Measurements from ENCODE around the gene ZSWIM9.

ZSWIM9 gene

DNA sequence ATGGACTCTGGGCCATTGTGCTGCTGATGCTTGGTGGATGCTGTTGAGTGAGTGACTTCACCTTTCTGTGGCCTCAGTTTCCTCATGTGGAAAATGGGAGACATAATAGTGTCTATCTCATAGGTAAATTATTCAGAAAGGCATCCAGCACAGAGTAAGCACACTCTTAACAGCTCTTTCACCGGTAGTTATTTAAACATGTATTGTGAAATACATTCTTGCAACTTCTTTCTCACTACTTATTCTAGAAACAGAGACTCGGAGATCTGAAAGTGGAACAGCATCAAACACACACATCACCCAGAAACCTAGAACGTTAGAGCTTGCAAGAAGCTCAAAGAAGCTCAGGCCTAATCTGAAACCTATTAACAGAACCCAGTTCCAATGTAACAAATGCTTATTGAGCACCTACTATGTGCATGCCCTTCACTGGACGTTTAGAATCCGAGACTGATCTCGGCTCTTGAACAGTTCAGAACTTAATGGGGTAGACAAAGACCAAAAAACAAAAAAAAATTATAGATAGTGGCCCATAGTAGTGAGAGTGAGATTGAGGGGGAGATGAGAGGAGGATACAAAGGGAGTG, 4.1 kb downstream of the ZSWIM9 start:
- no peak overlapping the region for H3K4me2 ChIP-seq (ENCODE audit: low read depth, low read length, poor library complexity, severe bottlenecking)
- H4K20me1 ChIP-seq (ENCODE audit: low read depth, low read length) = no peaks in the 10 kb centered on the region
- no peaks in the 10 kb centered on the region for H3K9me3 ChIP-seq (ENCODE audit: insufficient read depth, low read length)
- H3K36me3 ChIP-seq (ENCODE audit: low read length) = no peaks in the 10 kb centered on the region
- H3F3A ChIP-seq (ENCODE audit: insufficient read depth) = peaks cover 3% of the 10 kb centered on the region; the same call in 1 of the 2 replicates
- H3K27me3 ChIP-seq (ENCODE audit: low read length) = no peaks in the 10 kb centered on the region
- H2AFZ ChIP-seq (ENCODE audit: low read depth, low read length, severe bottlenecking) = no peak overlapping the region
- H3K79me2 ChIP-seq (ENCODE audit: insufficient read depth, low read length) = peaks cover under 1% of the 10 kb centered on the region
- H3K27ac ChIP-seq (ENCODE audit: low read depth, low read length) = no peak overlapping the region
- no peaks in the 10 kb centered on the region for H3K9me2 ChIP-seq (replicated peaks; ENCODE audit: insufficient read depth, low read length)
- H3K4me3 ChIP-seq (ENCODE audit: insufficient read depth, low read length, poor library complexity, severe bottlenecking) = no peak overlapping the region
- TF ChIP-seq, protein P1, sequence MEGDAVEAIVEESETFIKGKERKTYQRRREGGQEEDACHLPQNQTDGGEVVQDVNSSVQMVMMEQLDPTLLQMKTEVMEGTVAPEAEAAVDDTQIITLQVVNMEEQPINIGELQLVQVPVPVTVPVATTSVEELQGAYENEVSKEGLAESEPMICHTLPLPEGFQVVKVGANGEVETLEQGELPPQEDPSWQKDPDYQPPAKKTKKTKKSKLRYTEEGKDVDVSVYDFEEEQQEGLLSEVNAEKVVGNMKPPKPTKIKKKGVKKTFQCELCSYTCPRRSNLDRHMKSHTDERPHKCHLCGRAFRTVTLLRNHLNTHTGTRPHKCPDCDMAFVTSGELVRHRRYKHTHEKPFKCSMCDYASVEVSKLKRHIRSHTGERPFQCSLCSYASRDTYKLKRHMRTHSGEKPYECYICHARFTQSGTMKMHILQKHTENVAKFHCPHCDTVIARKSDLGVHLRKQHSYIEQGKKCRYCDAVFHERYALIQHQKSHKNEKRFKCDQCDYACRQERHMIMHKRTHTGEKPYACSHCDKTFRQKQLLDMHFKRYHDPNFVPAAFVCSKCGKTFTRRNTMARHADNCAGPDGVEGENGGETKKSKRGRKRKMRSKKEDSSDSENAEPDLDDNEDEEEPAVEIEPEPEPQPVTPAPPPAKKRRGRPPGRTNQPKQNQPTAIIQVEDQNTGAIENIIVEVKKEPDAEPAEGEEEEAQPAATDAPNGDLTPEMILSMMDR (IDR thresholded peaks at IDR 0.05; ENCODE audit: insufficient read depth, low read length, poor library complexity, severe bottlenecking) = no peak
- TF ChIP-seq EZH2phosphoT487 (conservative IDR thresholded peaks at IDR 0.05; ENCODE audit: low read length) = no peak
- no peak overlapping the region for H3K9ac ChIP-seq (ENCODE audit: low read length)

DNA sequence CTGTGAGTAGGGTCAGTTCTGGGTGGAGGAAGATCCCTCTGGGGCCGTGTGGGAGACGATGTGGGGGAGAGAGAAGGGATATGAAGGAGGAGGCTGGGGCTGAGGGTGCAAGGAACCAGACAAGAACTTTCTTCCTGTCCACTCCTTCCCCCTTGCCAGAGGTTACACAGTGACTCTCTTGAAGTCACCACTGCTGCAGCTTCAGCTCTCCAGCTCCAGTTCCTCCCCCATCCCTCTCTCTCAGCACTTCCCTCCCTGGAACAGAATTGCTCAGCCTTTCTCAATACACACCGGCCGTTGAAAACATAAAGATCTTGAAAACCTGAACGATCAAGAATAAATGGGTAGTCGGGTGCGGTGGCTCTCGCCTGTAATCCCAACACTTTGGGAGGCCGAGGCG, 5.1 kb downstream of the ZSWIM9 start:
- TF ChIP-seq, protein P1 (IDR thresholded peaks at IDR 0.05; ENCODE audit: insufficient read depth, low read length, poor library complexity, severe bottlenecking) = no peak
- TF ChIP-seq EZH2phosphoT487 (conservative IDR thresholded peaks at IDR 0.05; ENCODE audit: low read length) = no peak

DNA sequence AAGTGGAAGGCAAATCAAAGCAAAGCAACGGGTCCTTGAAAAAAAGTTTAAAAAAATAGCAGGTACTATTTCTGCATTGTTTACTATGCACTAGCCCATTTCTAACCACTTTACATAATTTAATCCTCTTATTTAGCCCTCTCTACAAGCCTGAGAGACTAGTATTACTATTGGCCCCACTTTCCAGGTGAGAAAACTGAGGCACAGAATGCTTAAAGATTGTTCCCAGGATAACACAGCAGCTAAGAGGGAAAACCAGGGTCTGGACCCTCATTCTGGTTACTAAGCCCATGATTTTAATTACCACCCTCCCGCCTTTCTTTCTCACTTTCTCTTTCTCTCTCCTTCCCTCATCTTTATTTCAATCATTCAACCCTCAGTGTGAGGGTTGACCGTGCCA, 5.7 kb downstream of the ZSWIM9 start:
- no peak overlapping the region for H3K27ac ChIP-seq (ENCODE audit: low read depth, low read length)
- peaks cover 3% of the 10 kb centered on the region; the same call in 1 of the 2 replicates for H3K9me3 ChIP-seq (ENCODE audit: insufficient read depth, low read length)
- H3K4me3 ChIP-seq (ENCODE audit: insufficient read depth, low read length, poor library complexity, severe bottlenecking) = no peak overlapping the region
- TF ChIP-seq EZH2phosphoT487 (conservative IDR thresholded peaks at IDR 0.05; ENCODE audit: low read length) = no peak
- TF ChIP-seq, protein P1 (IDR thresholded peaks at IDR 0.05; ENCODE audit: insufficient read depth, low read length, poor library complexity, severe bottlenecking) = no peak
- H4K20me1 ChIP-seq (ENCODE audit: low read depth, low read length) = no peaks in the 10 kb centered on the region
- H3K79me2 ChIP-seq (ENCODE audit: insufficient read depth, low read length) = no peaks in the 10 kb centered on the region
- H2AFZ ChIP-seq (ENCODE audit: low read depth, low read length, severe bottlenecking) = no peak overlapping the region
- H3K9ac ChIP-seq (ENCODE audit: low read length) = no peak overlapping the region
- no peak overlapping the region for H3K4me2 ChIP-seq (ENCODE audit: low read depth, low read length, poor library complexity, severe bottlenecking)
- H3K27me3 ChIP-seq (ENCODE audit: low read length) = no peaks in the 10 kb centered on the region
- H3F3A ChIP-seq (ENCODE audit: insufficient read depth) = peaks cover 3% of the 10 kb centered on the region; the same call in 1 of the 2 replicates
- H3K9me2 ChIP-seq (replicated peaks; ENCODE audit: insufficient read depth, low read length) = no peaks in the 10 kb centered on the region
- peaks cover 3% of the 10 kb centered on the region; the same call in 1 of the 2 replicates for H3K36me3 ChIP-seq (ENCODE audit: low read length)

More for the DNA sequence above, 5.1 kb downstream of the ZSWIM9 start:
- Histone ChIP-seq H3K36me3 (ENCODE audit: low read length) (no peaks in the 10 kb centered on the region), H3K79me2 (ENCODE audit: insufficient read depth, low read length) (no peaks in the 10 kb centered on the region), H3K4me2 (ENCODE audit: low read depth, low read length, poor library complexity, severe bottlenecking) (no peak overlapping the region), H3K27ac (ENCODE audit: low read depth, low read length) (no peak overlapping the region), H2AFZ (ENCODE audit: low read depth, low read length, severe bottlenecking) (no peak overlapping the region), H3K9ac (ENCODE audit: low read length) (no peak overlapping the region), H3K9me3 (ENCODE audit: insufficient read depth, low read length) (no peaks in the 10 kb centered on the region), H3K4me3 (ENCODE audit: insufficient read depth, low read length, poor library complexity, severe bottlenecking) (no peak overlapping the region), H3F3A (ENCODE audit: insufficient read depth) (peaks cover 3% of the 10 kb centered on the region; the same call in 1 of the 2 replicates), H3K27me3 (ENCODE audit: low read length) (no peaks in the 10 kb centered on the region), H3K9me2 (replicated peaks; ENCODE audit: insufficient read depth, low read length) (no peaks in the 10 kb centered on the region), H4K20me1 (ENCODE audit: low read depth, low read length) (no peaks in the 10 kb centered on the region)
